CMK (cell line): Measurements from ENCODE around the gene CACNA2D1.
"Not testable (repeated sequence)": the region's sequence is repeated elsewhere in the genome, so short reads cannot be mapped to it uniquely, and the experiment has no call there.

ENCODE experiments used
- DNase-seq: peaks from one replicate; pipeline ENCODE4 v3.0.0-alpha.2; 2010; ENCODE audit warnings: low read depth

The CACNA2D1 gene

GRCh38 chr7:82166260-82167015 is 277.1 kb downstream of the CACNA2D1 start:
- DNase-seq, result no peak

DNA sequence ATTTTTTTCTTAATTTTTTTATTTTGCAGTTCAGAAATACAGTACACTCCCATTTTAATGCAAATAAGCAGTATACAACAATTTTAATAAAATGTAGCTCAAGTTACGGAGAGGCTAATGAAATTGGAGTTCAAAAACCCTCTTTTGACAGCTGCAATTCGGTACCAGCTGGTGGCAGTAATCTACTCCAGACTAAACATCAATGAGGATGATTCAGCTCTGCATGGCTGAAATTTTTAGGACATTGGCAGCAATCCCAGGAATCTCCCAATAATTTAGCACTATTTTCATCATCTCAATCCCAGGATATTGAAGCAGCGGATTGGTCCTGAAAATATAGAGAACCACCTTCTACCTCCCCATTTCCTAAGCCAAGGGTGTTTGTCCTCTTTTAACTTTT is 278.8 kb downstream of the CACNA2D1 start:
- DNase-seq, result no peak

- DNase-seq, result no peak
Observed at GRCh38 chr7:82164410-82164809, 279.2 kb downstream of the CACNA2D1 start.

DNA sequence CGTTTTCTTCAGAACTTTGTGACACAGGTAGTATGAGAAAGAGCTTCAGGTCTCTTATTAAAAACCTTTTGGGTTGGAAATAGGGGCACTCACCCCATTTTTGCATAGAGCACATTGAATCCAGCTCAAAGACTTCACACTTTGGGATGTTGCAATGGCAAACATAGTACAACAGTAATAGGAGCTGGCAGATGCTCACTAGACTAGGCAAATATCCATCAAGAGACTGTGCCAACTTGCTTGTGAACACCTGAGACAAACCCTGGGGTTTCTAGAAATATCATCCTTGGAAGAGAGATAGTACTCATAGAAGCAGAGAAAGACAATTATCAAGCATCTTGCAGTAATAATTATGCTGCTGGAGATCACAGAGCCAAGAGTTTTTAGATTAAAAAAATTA is 280.0 kb downstream of the CACNA2D1 start:
- no peak for DNase-seq

- no peak for DNase-seq
Observed at GRCh38 chr7:82162289-82162688, 281.3 kb downstream of the CACNA2D1 start.

GRCh38 chr7:82158327-82158726 is 285.2 kb downstream of the CACNA2D1 start:
- DNase-seq, result no peak

DNA sequence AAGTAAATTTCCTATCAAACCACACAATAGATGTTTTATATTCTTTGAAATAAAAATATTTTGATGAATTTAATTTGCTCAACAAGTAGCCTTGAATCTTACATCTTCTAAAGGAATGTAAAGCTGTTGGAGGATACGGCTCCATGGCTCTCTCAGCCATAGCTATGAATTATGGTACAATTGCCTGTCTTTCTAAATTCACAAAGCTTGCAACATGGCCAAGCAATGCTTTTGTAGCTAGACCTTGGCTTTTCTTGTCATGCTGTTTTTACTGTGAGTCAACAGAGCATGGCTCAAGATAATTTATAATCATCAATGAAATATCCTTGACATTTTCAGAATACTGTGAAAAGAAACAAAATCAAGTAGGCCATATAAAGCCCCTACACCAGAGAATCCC is 286.7 kb downstream of the CACNA2D1 start:
- DNase-seq, result no peak

DNA sequence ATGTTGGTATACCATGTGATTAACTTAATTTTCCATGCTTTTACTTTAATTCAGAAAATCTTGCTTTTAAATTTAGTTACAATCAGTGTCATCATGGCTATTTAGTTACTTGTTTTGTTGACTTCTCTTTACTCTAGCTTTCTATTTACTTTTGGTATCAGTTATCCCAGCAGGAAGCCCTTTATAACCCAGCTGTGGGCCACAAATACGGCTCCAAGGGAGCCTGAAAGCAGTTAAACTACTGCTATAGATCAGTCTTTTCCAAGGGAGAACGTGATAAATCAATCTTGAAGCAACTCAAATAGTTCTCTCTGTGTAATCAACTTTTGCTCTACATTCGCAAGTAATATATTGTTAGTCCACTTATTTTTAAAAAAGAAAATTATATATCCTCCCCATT is 287.4 kb downstream of the CACNA2D1 start:
- no peak for DNase-seq

- DNase-seq, result no peak
Observed at GRCh38 chr7:82154728-82155127, 288.8 kb downstream of the CACNA2D1 start.

DNA sequence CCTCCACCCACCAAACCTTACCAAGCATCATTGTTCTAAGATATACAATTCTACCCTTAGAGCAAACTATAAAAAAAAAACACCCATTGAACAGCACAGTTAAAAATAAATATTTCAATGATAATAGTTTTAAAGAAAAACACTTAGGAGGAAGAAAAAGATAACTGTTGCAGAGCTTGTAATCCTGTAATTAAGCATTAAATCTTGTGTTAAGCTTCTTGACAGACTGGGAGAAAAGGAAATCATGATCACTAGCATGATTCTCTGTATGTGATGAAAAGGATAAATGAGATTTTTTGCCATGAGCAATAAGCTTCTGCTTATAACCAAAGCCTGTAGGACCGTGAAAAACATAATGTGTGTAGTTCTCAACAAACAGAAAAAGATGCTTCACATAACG is 289.8 kb downstream of the CACNA2D1 start:
- no peak for DNase-seq

- DNase-seq, result no peak
Observed at GRCh38 chr7:82152858-82153257, 290.7 kb downstream of the CACNA2D1 start.

GRCh38 chr7:82146491-82146890 is 297.1 kb downstream of the CACNA2D1 start:
- no peak for DNase-seq

DNA sequence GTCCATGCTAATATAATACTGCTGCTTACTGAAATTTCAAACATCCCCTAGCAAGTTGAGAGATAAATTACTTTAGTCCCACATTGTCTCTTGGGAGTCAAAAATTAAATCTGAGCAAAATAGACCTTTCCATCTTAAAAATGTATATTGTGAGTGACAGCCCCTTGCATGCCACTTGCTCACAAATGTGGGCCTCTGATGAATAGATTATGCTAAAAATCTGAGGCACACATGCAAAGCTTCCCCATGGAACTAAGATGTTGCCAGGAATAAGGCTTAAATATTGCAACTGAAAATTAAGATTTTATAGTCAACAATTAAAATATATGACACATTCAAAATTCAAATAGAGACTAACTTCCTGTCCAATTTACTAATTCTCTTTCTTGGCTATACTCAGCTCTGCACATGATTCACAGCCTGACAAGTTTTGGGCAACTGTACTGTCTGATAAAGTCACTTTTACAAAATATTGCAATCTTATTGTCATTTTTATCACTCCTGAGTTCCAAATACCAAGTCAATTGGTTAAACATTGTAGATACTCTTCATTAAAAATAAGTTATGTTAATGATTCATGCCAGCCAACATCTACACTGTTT is 301.2 kb downstream of the CACNA2D1 start:
- DNase-seq, result no peak

- no peak for DNase-seq
Observed at GRCh38 chr7:82141427-82141826, 302.1 kb downstream of the CACNA2D1 start.

DNA sequence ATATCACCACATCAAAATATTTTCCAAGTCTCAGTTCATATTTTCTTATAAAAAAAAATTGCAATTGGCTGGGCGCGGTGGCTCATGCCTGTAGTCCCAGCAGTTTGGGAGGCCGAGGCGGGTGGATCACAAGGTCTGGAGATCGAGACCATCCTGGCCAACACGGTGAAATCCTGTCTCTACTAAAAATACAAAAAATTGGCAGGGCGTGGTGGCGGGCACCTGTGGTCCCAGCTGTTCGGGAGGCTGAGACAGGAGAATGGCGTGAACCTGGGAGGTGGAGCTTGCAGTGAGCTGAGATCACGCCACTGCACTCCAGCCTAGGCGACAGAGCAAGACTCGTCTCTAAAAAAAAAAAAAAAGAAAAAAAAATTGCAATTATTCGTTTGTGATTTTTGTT is 303.0 kb downstream of the CACNA2D1 start:
- DNase-seq, result not testable (repeated sequence)

DNA sequence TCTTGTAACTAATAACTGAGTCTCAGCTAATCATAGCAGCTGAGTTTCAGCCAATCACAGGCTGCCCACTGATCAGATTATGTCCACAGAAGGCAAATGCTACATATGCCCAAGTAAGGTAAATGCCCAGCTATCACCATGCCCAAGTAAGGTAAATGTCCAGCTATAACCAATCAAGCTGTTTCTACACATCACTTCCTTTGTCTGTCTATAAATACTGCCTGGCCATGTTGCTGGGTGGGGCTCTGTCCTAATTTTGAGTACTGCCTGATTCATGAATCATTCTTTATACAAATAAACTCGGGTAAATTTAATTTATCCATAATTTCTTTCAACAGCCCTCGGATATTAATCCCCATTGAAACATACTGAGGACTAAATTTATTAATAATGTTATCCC is 312.4 kb downstream of the CACNA2D1 start:
- no peak for DNase-seq

DNA sequence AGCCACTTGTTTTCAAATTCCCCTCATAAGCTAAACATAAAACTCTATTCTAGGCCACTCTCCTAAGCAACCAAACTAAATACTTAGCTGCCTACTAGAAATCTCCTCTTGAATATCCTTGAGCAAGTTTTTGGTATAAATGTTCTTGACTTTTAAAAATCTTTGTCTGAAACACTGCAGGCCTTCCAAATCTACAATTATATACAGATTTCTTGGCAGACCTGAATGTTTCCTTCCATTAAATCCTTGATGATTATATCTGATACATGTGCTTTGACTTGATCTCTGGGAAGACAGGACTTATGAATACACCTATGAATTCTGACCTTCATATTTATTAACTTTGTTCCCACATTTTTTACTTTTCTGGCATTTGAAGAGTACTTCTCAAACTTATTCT is 314.5 kb downstream of the CACNA2D1 start:
- no peak for DNase-seq

GRCh38 chr7:82128546-82128945 is 315.0 kb downstream of the CACNA2D1 start:
- DNase-seq, result no peak

GRCh38 chr7:82126576-82126975 is 317.0 kb downstream of the CACNA2D1 start:
- no peak for DNase-seq

- DNase-seq, result no peak
Observed at GRCh38 chr7:82124445-82124844, 319.1 kb downstream of the CACNA2D1 start.

GRCh38 chr7:82122275-82122674 is 321.3 kb downstream of the CACNA2D1 start:
- no peak for DNase-seq

- no peak for DNase-seq
Observed at GRCh38 chr7:82114237-82114636, 329.3 kb downstream of the CACNA2D1 start.

- no peak for DNase-seq
Observed at GRCh38 chr7:82110146-82110840, 333.3 kb downstream of the CACNA2D1 start.
